Panc1 (cell line): ENCODE results near the gene UGGT1. TPM values are rescaled to one million over a fixed set of nuclear protein-coding genes. Genes with fewer than 3 reads are reported as not detected.

Experiments
- ATAC-seq: fragments of 200-7000 bp; cut with Tn5 transposase; 2 replicates; pipeline ENCODE4 v1.9.1; 2020; ENCODE audit warnings: mild to moderate bottlenecking, moderate library complexity
- BruUV-seq: library from RNA; stranded (reverse); fragments of 400-500 nt; replicated peaks from 2 replicates; lab custom pipeline; 2021; lab: Mats Ljungman, UMichigan
- CTCF ChIA-PET: fragments of 300-600 bp; sonication (Branson Sonifier 250); formaldehyde crosslinking; loops from one replicate; lab custom pipeline; 2022; ENCODE audit warnings: antibody characterized with exemption; lab: Charles Lee
- POLR2A ChIA-PET: fragments of 300-600 bp; sonication (Branson Sonifier 250); formaldehyde crosslinking; loops from one replicate; lab custom pipeline; 2022; ENCODE audit warnings: antibody characterized with exemption; lab: Charles Lee
- DNase-seq: peaks from one replicate; pipeline ENCODE4 v3.0.0-alpha.2; 2010; ENCODE audit warnings: low read depth, low spot score
- H3K27ac ChIP-seq: 2 replicates; pipeline ENCODE4 v1.5.1; 2011; ENCODE audit warnings: mild to moderate bottlenecking, low read length, inconsistent platforms
- H3K27me3 ChIP-seq: fragments of 200-500 bp; sonication (Bioruptor generic); 2 replicates; pipeline ENCODE4 v1.6.0; 2014; ENCODE audit warnings: low read length, inconsistent platforms; ENCODE audit not compliant: control insufficient read depth, insufficient read depth
- H3K36me3 ChIP-seq: fragments of 200-500 bp; sonication (Bioruptor generic); 2 replicates; pipeline ENCODE4 v1.5.1; 2014; ENCODE audit warnings: inconsistent platforms, mild to moderate bottlenecking, low read length, moderate library complexity; ENCODE audit not compliant: control insufficient read depth, insufficient read depth
- H3K4me1 ChIP-seq: 2 replicates; pipeline ENCODE4 v1.5.1; 2011; ENCODE audit warnings: inconsistent platforms, mild to moderate bottlenecking, low read length, moderate library complexity; ENCODE audit not compliant: control insufficient read depth, insufficient read depth
- H3K4me3 ChIP-seq, 2 experiments: 2 replicates each; pipeline ENCODE4 v1.5.1; 2011 to 2012; ENCODE audit warnings: low read depth in 2 of 2, low read length in 2 of 2, mild to moderate bottlenecking in 2 of 2, inconsistent platforms in 1 of 2, moderate library complexity in 1 of 2
- H3K9me3 ChIP-seq: fragments of 200-500 bp; sonication (Bioruptor generic); 2 replicates; pipeline ENCODE4 v1.5.1; 2014; ENCODE audit warnings: low read depth, mild to moderate bottlenecking, inconsistent platforms, low read length, moderate library complexity; ENCODE audit not compliant: control insufficient read depth, insufficient read depth
- POLR2AphosphoS5 ChIP-seq: IDR thresholded peaks from 2 replicates; pipeline ENCODE4 v1.6.1; 2012; ENCODE audit warnings: mild to moderate bottlenecking, low read depth, low read length, moderate library complexity
- SIN3A ChIP-seq: IDR thresholded peaks from 2 replicates; pipeline ENCODE4 v1.6.1; 2012; ENCODE audit warnings: low read depth, mild to moderate bottlenecking, low read length, moderate library complexity, borderline replicate concordance; ENCODE audit not compliant: insufficient read depth
- TCF7L2 ChIP-seq: IDR thresholded peaks from 2 replicates; pipeline ENCODE4 v1.6.1; 2011; ENCODE audit warnings: mild to moderate bottlenecking, low read depth, low read length, inconsistent platforms
- in situ Hi-C: cut with HindIII; loops from 2 replicates; pipeline ENCODE4 v1.10.0; 2016; ENCODE audit warnings: low sequenced_read_pairs, low pct_unique_long_range_greater_than_20kb
- intact Hi-C: fragments of 100-400 bp; cut with micrococcal nuclease; formaldehyde crosslinking; loops from one replicate; pipeline ENCODE4 v1.10.0; 2022; ENCODE audit not compliant: unreplicated experiment
- total RNA-seq: library from RNA; stranded (reverse); gene quantifications from one replicate; pipeline ENCODE4 v1.2.1, GENCODE V29; 2021; ENCODE audit not compliant: unreplicated experiment
- TF ChIP-seq, protein P1 (sequence below): fragments of 450-650 bp; IDR thresholded peaks from 2 replicates; pipeline ENCODE4 v1.5.1; 2017; ENCODE audit warnings: mild to moderate bottlenecking
- TF ChIP-seq, protein P2 (sequence below), 2 experiments: IDR thresholded peaks; 2 replicates each; pipeline ENCODE4 v1.6.1; 2011 to 2012; ENCODE audit warnings: low read depth in 2 of 2, control low read depth in 1 of 2, low read length in 1 of 2, mild to moderate bottlenecking in 1 of 2, moderate library complexity in 1 of 2; ENCODE audit not compliant: insufficient read depth in 1 of 2

UGGT1 gene
- total RNA-seq, 1 experiment from 2014 or later: 64.2 TPM

DNA sequence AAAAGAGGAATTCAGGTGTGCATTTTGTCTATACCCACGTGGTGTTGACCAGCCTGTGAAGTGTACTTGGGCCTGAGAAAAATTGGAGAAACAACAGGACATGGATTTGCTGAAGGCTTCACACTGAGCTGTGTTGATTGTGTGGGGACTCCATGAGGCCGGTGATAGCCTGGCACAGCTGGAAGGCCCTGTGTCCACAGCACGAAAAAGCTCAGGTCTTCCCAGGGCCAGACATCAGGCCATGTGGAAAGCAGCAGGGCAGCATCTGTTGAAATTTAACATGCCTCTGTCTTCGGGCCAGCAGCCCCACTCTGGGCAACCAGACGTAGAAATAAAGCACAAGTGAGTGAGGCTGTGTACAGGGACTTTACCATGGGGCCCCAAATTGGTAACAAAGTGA lies 143.6 kb downstream of the UGGT1 start:
- Histone ChIP-seq H3K4me1 (0 out of 2 replicates have a peak, but pooled peaks cover 3% of the 10 kb centered on the region), H3K4me3 (no peak overlapping the region), H3K27ac (no peak overlapping the region), H3K27me3 (no peaks in the 10 kb centered on the region), H3K9me3 (no peaks in the 10 kb centered on the region), H3K36me3 (no peaks in the 10 kb centered on the region)
- ChIA-PET CTCF (no interaction called here), POLR2A (no interaction called here)
- no peak for ATAC-seq
- TF ChIP-seq TCF7L2: no peak
- TF ChIP-seq, protein P1, sequence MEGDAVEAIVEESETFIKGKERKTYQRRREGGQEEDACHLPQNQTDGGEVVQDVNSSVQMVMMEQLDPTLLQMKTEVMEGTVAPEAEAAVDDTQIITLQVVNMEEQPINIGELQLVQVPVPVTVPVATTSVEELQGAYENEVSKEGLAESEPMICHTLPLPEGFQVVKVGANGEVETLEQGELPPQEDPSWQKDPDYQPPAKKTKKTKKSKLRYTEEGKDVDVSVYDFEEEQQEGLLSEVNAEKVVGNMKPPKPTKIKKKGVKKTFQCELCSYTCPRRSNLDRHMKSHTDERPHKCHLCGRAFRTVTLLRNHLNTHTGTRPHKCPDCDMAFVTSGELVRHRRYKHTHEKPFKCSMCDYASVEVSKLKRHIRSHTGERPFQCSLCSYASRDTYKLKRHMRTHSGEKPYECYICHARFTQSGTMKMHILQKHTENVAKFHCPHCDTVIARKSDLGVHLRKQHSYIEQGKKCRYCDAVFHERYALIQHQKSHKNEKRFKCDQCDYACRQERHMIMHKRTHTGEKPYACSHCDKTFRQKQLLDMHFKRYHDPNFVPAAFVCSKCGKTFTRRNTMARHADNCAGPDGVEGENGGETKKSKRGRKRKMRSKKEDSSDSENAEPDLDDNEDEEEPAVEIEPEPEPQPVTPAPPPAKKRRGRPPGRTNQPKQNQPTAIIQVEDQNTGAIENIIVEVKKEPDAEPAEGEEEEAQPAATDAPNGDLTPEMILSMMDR: no peak
- no peak for TF ChIP-seq SIN3A
- no peak for TF ChIP-seq POLR2AphosphoS5
- TF ChIP-seq, protein P2, sequence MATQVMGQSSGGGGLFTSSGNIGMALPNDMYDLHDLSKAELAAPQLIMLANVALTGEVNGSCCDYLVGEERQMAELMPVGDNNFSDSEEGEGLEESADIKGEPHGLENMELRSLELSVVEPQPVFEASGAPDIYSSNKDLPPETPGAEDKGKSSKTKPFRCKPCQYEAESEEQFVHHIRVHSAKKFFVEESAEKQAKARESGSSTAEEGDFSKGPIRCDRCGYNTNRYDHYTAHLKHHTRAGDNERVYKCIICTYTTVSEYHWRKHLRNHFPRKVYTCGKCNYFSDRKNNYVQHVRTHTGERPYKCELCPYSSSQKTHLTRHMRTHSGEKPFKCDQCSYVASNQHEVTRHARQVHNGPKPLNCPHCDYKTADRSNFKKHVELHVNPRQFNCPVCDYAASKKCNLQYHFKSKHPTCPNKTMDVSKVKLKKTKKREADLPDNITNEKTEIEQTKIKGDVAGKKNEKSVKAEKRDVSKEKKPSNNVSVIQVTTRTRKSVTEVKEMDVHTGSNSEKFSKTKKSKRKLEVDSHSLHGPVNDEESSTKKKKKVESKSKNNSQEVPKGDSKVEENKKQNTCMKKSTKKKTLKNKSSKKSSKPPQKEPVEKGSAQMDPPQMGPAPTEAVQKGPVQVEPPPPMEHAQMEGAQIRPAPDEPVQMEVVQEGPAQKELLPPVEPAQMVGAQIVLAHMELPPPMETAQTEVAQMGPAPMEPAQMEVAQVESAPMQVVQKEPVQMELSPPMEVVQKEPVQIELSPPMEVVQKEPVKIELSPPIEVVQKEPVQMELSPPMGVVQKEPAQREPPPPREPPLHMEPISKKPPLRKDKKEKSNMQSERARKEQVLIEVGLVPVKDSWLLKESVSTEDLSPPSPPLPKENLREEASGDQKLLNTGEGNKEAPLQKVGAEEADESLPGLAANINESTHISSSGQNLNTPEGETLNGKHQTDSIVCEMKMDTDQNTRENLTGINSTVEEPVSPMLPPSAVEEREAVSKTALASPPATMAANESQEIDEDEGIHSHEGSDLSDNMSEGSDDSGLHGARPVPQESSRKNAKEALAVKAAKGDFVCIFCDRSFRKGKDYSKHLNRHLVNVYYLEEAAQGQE (IDR thresholded peaks at IDR 0.05; ENCODE audit: insufficient read depth in 1 of 2, low read depth in 2 of 2, low read length in 1 of 2): no peak
- in situ Hi-C loops (no loop called here), intact Hi-C loops (loop anchor here (5.0 kb wide), 2 partner anchors 57 to 83 kb away; partner anchors contain the start of gene HS6ST1)
- no TSS peak for BruUV-seq
- no peak for DNase-seq

DNA sequence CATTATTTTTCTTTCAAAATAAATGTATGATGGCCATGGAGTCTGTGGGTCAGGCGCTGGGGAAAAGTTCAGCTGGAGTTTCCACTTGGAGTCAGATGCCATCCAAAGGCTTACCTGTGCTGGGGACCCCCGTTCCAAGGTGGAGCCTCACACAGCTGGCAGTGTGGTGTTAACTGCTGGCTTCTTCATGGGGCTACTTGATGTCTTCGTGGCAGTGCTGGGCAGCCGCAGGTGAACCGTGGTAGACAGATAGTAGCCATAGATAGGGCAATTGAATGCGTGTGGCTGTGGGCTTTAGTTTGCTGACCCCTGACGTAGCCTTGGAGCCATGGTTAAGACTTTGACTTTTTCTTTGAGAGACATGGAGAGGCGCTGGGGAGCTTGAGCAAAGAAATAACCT lies 144.6 kb downstream of the UGGT1 start:
- CTCF ChIA-PET: no interaction called here
- BruUV-seq: no TSS peak
- DNase-seq (no peak), ATAC-seq (no peak)
- no peak overlapping the region for H3K27ac ChIP-seq
- no peaks in the 10 kb centered on the region for H3K27me3 ChIP-seq
- in situ Hi-C loops: no loop called here
- POLR2A ChIA-PET: no interaction called here
- intact Hi-C loops: no loop called here
- TF ChIP-seq, protein P1: no peak
- TF ChIP-seq, protein P2 (IDR thresholded peaks at IDR 0.05; ENCODE audit: insufficient read depth in 1 of 2, low read depth in 2 of 2, low read length in 1 of 2): no peak
- TF ChIP-seq TCF7L2 (no peak), POLR2AphosphoS5 (no peak), SIN3A (no peak)
- H3K9me3 ChIP-seq: no peaks in the 10 kb centered on the region
- H3K4me1 ChIP-seq: 0 out of 2 replicates have a peak, but pooled peaks cover 3% of the 10 kb centered on the region
- H3K36me3 ChIP-seq: no peaks in the 10 kb centered on the region
- H3K4me3 ChIP-seq: no peak overlapping the region
